Erythroblast (primary cell): ENCODE measurements around the gene PFAS.

Experiments
- GATA1 ChIP-seq: IDR thresholded peaks from 2 replicates; pipeline ENCODE4 v1.6.1; 2011; ENCODE audit warnings: low read depth, mild to moderate bottlenecking, control low read depth, low read length, moderate library complexity
- POLR2A ChIP-seq: IDR thresholded peaks from 2 replicates; pipeline ENCODE4 v1.6.1; 2011; ENCODE audit warnings: mild to moderate bottlenecking, low read length

- TF ChIP-seq POLR2A: no peak
- no peak for TF ChIP-seq GATA1
These were observed 38.2 kb upstream of the PFAS start for GRCh38 chr17:8210761-8211458.
